Subcutaneous adipose tissue (tissue), 4 donors: ENCODE measurements around the gene GFPT1. TPM values are rescaled to one million over a fixed set of nuclear protein-coding genes. Genes with fewer than 3 reads are reported as not detected.

Experiments used
- CTCF ChIP-seq: fragments of 450-650 bp; IDR thresholded peaks from one replicate; pipeline ENCODE4 v1.5.1; 2016; ENCODE audit warnings: low read depth, mild to moderate bottlenecking, control low read depth, antibody characterized with exemption, moderate library complexity
- total RNA-seq, 4 donors: library from RNA; depleted of rRNA; stranded (reverse); fragments of >200 nt; gene quantifications; one replicate each; pipeline ENCODE4 v1.1.0, GENCODE V29; 2016

The GFPT1 gene
- total RNA-seq, 4 donors from 2014 or later, result 39.0 to 120 (median 63.9) TPM

- no peak for TF ChIP-seq CTCF
Measured at GRCh38 chr2:69390001-69390400, 3.0 kb upstream of the GFPT1 start.

- no peak for TF ChIP-seq CTCF
Measured at GRCh38 chr2:69389271-69389670, 2.2 kb upstream of the GFPT1 start.

GRCh38 chr2:69387770-69388481 lies 899 bp upstream of the GFPT1 start:
- TF ChIP-seq CTCF, result no peak

- TF ChIP-seq CTCF, result no peak
Measured at GRCh38 chr2:69386360-69386759, 667 bp downstream of the GFPT1 start.

GRCh38 chr2:69385443-69386151 lies 1.4 kb downstream of the GFPT1 start:
- TF ChIP-seq CTCF, result no peak

- no peak for TF ChIP-seq CTCF
Measured at GRCh38 chr2:69384618-69385081, 2.4 kb downstream of the GFPT1 start.

- no peak for TF ChIP-seq CTCF
Measured at GRCh38 chr2:69383176-69383812, 3.7 kb downstream of the GFPT1 start.
